ENCODE data around the gene PTGES. TPM values are rescaled to one million over a fixed set of nuclear protein-coding genes. Genes with fewer than 3 reads are reported as not detected.
"Not testable (repeated sequence)": the region's sequence is repeated elsewhere in the genome, so short reads cannot be mapped to it uniquely, and the experiment has no call there.

PTGES gene
- not detected for total RNA-seq

- Mint-ChIP-seq H3K4me1 (ENCODE audit: low read depth) (peaks cover 14% of the 10 kb centered on the region), H3K36me3 (ENCODE audit: insufficient read depth) (no peaks in the 10 kb centered on the region), H3K9me3 (no peaks in the 10 kb centered on the region), H3K27me3 (ENCODE audit: low read depth) (no peaks in the 10 kb centered on the region), H3K4me3 (peak within 1 kb of the TSS; percentile 19)
- peak; percentile 59 for DNase-seq
- peak; percentile 82 to 86 for ATAC-seq
These were observed at the start of gene PTGES for GRCh38 chr9:129752900-129753729. PTGES (minus strand) TSS chr9:129753042; CDS start chr9:129753012, 30 bp downstream.

- Mint-ChIP-seq H3K36me3 (ENCODE audit: insufficient read depth) (peaks cover 10% of the 10 kb centered on the region), H3K4me3 (peak overlapping the region; percentile 63), H3K4me1 (ENCODE audit: low read depth) (peaks cover 20% of the 10 kb centered on the region), H3K9me3 (no peaks in the 10 kb centered on the region), H3K27me3 (ENCODE audit: low read depth) (no peaks in the 10 kb centered on the region)
- no peak for DNase-seq
- ATAC-seq, result no peak
These were observed 48.7 kb upstream of the PTGES start for GRCh38 chr9:129801504-129801903.

- ATAC-seq, result no peak
- no peaks in the 10 kb centered on the region for H3K9me3 Mint-ChIP-seq
- no peaks in the 10 kb centered on the region for H3K27me3 Mint-ChIP-seq (ENCODE audit: low read depth)
- H3K36me3 Mint-ChIP-seq (ENCODE audit: insufficient read depth), result no peaks in the 10 kb centered on the region
- H3K4me1 Mint-ChIP-seq (ENCODE audit: low read depth), result peaks cover 3% of the 10 kb centered on the region
- no peak for DNase-seq
- H3K4me3 Mint-ChIP-seq, result no peak overlapping the region
These were observed 46.1 kb upstream of the PTGES start for GRCh38 chr9:129798973-129799372.

GRCh38 chr9:129796029-129796428 lies 43.2 kb upstream of the PTGES start:
- not testable (repeated sequence) for H3K27me3 Mint-ChIP-seq (ENCODE audit: low read depth); H3K36me3 Mint-ChIP-seq (ENCODE audit: insufficient read depth); H3K4me1 Mint-ChIP-seq (ENCODE audit: low read depth); H3K9me3 Mint-ChIP-seq; H3K4me3 Mint-ChIP-seq; DNase-seq; ATAC-seq

- H3K36me3 Mint-ChIP-seq (ENCODE audit: insufficient read depth), result no peaks in the 10 kb centered on the region
- no peaks in the 10 kb centered on the region for H3K9me3 Mint-ChIP-seq
- H3K4me1 Mint-ChIP-seq (ENCODE audit: low read depth), result peaks cover 4% of the 10 kb centered on the region
- ATAC-seq (no peak), DNase-seq (no peak)
- no peak overlapping the region for H3K4me3 Mint-ChIP-seq
- no peaks in the 10 kb centered on the region for H3K27me3 Mint-ChIP-seq (ENCODE audit: low read depth)
These were observed 41.7 kb upstream of the PTGES start for GRCh38 chr9:129794549-129794948.

GRCh38 chr9:129786481-129786880 lies 33.6 kb upstream of the PTGES start:
- no peak overlapping the region for H3K4me3 Mint-ChIP-seq
- H3K27me3 Mint-ChIP-seq (ENCODE audit: low read depth), result peaks cover 4% of the 10 kb centered on the region
- no peak for DNase-seq
- H3K9me3 Mint-ChIP-seq, result no peaks in the 10 kb centered on the region
- no peak for ATAC-seq
- no peaks in the 10 kb centered on the region for H3K36me3 Mint-ChIP-seq (ENCODE audit: insufficient read depth)
- peaks cover 4% of the 10 kb centered on the region for H3K4me1 Mint-ChIP-seq (ENCODE audit: low read depth)

- no peaks in the 10 kb centered on the region for H3K9me3 Mint-ChIP-seq
- H3K36me3 Mint-ChIP-seq (ENCODE audit: insufficient read depth), result no peaks in the 10 kb centered on the region
- peaks cover 4% of the 10 kb centered on the region for H3K27me3 Mint-ChIP-seq (ENCODE audit: low read depth)
- no peak overlapping the region for H3K4me3 Mint-ChIP-seq
- peaks cover 4% of the 10 kb centered on the region for H3K4me1 Mint-ChIP-seq (ENCODE audit: low read depth)
- no peak for ATAC-seq
- DNase-seq, result no peak
These were observed 33.0 kb upstream of the PTGES start for GRCh38 chr9:129785866-129786265.

- not testable (repeated sequence) for H3K4me3 Mint-ChIP-seq; ATAC-seq; H3K4me1 Mint-ChIP-seq (ENCODE audit: low read depth); H3K27me3 Mint-ChIP-seq (ENCODE audit: low read depth); H3K9me3 Mint-ChIP-seq; H3K36me3 Mint-ChIP-seq (ENCODE audit: insufficient read depth); DNase-seq
These were observed 32.1 kb upstream of the PTGES start for GRCh38 chr9:129784970-129785369.

- no peaks in the 10 kb centered on the region for H3K9me3 Mint-ChIP-seq
- H3K27me3 Mint-ChIP-seq (ENCODE audit: low read depth), result peaks cover 6% of the 10 kb centered on the region
- H3K4me3 Mint-ChIP-seq, result no peak overlapping the region
- peak; percentile 71 for DNase-seq
- H3K36me3 Mint-ChIP-seq (ENCODE audit: insufficient read depth), result no peaks in the 10 kb centered on the region
- peak; percentile 96 to 99 for ATAC-seq
- no peaks in the 10 kb centered on the region for H3K4me1 Mint-ChIP-seq (ENCODE audit: low read depth)
These were observed 30.9 kb upstream of the PTGES start for GRCh38 chr9:129783516-129784361.

- H3K9me3 Mint-ChIP-seq, result no peaks in the 10 kb centered on the region
- ATAC-seq, result no peak
- peaks cover 12% of the 10 kb centered on the region for H3K27me3 Mint-ChIP-seq (ENCODE audit: low read depth)
- H3K4me3 Mint-ChIP-seq, result no peak overlapping the region
- H3K36me3 Mint-ChIP-seq (ENCODE audit: insufficient read depth), result no peaks in the 10 kb centered on the region
- peaks cover 8% of the 10 kb centered on the region for H3K4me1 Mint-ChIP-seq (ENCODE audit: low read depth)
- no peak for DNase-seq
These were observed 29.1 kb upstream of the PTGES start for GRCh38 chr9:129781981-129782380.

- no peak for DNase-seq
- peaks cover 8% of the 10 kb centered on the region for H3K27me3 Mint-ChIP-seq (ENCODE audit: low read depth)
These were observed 28.3 kb upstream of the PTGES start for GRCh38 chr9:129781131-129781530.

GRCh38 chr9:129779560-129780190 lies 26.8 kb upstream of the PTGES start:
- peaks cover 8% of the 10 kb centered on the region for H3K4me1 Mint-ChIP-seq (ENCODE audit: low read depth)
- H3K36me3 Mint-ChIP-seq (ENCODE audit: insufficient read depth), result no peaks in the 10 kb centered on the region
- no peaks in the 10 kb centered on the region for H3K9me3 Mint-ChIP-seq
- DNase-seq, result no peak
- no peak overlapping the region for H3K4me3 Mint-ChIP-seq
- H3K27me3 Mint-ChIP-seq (ENCODE audit: low read depth), result peaks cover 11% of the 10 kb centered on the region
- ATAC-seq, result no peak

More at GRCh38 chr9:129781131-129781530, 28.3 kb upstream of the PTGES start:
- H3K36me3 Mint-ChIP-seq (ENCODE audit: insufficient read depth), result no peaks in the 10 kb centered on the region
- peaks cover 8% of the 10 kb centered on the region for H3K4me1 Mint-ChIP-seq (ENCODE audit: low read depth)
- H3K4me3 Mint-ChIP-seq, result no peak overlapping the region
- no peaks in the 10 kb centered on the region for H3K9me3 Mint-ChIP-seq
- no peak for ATAC-seq

GRCh38 chr9:129778469-129778868 lies 25.6 kb upstream of the PTGES start:
- peaks cover 13% of the 10 kb centered on the region for H3K27me3 Mint-ChIP-seq (ENCODE audit: low read depth)
- DNase-seq, result no peak
- peaks cover 8% of the 10 kb centered on the region for H3K4me1 Mint-ChIP-seq (ENCODE audit: low read depth)
- H3K4me3 Mint-ChIP-seq, result no peak overlapping the region
- ATAC-seq, result no peak
- no peaks in the 10 kb centered on the region for H3K36me3 Mint-ChIP-seq (ENCODE audit: insufficient read depth)
- no peaks in the 10 kb centered on the region for H3K9me3 Mint-ChIP-seq

GRCh38 chr9:129777769-129778130 lies 24.9 kb upstream of the PTGES start:
- DNase-seq, result no peak
- Mint-ChIP-seq H3K4me3 (no peak overlapping the region), H3K27me3 (ENCODE audit: low read depth) (peaks cover 13% of the 10 kb centered on the region), H3K36me3 (ENCODE audit: insufficient read depth) (no peaks in the 10 kb centered on the region), H3K9me3 (no peaks in the 10 kb centered on the region), H3K4me1 (ENCODE audit: low read depth) (peaks cover 8% of the 10 kb centered on the region)
- peak in 1 of 2 donors; percentile 19 for ATAC-seq

Measured in activated T-cell treated with anti-CD3 and anti-CD28 coated beads, Interleukin-2, amount 50 U/mL, for 4 hours (primary cell).